ENCODE results near the gene BIRC5. TPM values are rescaled to one million over a fixed set of nuclear protein-coding genes. Genes with fewer than 3 reads are reported as not detected.

Gene BIRC5
- total RNA-seq, 1 donor from 2014 or later = 134 TPM

DNA sequence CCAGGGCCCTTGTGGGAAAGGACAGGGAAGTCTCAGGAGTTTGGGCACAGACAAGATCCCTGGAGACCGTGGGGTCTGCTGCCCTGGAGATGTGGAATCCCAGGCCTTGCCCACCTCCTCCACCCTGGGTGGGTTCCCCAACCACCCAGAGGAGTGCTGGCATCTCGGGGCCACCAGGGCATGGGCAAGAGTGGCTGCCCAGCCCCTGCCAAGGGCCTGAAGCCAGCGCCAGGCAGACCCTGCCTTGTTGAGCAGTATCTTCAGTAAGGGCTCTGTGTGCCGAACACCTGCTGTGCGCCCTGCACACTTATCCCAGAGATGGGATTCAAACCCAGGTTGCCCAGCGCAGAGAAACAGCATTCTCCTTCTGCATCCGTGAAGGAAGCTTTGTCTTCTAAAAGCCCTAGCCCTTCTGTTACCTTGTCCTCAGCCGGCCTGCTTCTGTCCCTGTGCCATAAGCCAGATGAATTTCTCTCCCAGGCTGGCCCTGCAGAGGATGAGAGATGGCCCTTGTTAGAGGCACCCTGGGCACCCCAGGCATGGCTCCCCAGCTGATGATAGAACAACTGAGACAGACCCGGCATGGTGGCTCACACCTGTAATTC, 49.8 kb downstream of the BIRC5 start:
- no peaks in the 10 kb centered on the region for H3K9me3 Mint-ChIP-seq
- no peaks in the 10 kb centered on the region for H3K36me3 Mint-ChIP-seq (ENCODE audit: low read depth)
- DNase-seq (ENCODE audit: low read depth, low spot score) = no peak
- peak overlapping the region; percentile 27 for H3K27ac Mint-ChIP-seq (ENCODE audit: unreplicated experiment)
- H3K27me3 Mint-ChIP-seq (ENCODE audit: low read depth) = no peaks in the 10 kb centered on the region
- H3K4me1 Mint-ChIP-seq = peaks cover 21% of the 10 kb centered on the region
- TF ChIP-seq, protein P1, sequence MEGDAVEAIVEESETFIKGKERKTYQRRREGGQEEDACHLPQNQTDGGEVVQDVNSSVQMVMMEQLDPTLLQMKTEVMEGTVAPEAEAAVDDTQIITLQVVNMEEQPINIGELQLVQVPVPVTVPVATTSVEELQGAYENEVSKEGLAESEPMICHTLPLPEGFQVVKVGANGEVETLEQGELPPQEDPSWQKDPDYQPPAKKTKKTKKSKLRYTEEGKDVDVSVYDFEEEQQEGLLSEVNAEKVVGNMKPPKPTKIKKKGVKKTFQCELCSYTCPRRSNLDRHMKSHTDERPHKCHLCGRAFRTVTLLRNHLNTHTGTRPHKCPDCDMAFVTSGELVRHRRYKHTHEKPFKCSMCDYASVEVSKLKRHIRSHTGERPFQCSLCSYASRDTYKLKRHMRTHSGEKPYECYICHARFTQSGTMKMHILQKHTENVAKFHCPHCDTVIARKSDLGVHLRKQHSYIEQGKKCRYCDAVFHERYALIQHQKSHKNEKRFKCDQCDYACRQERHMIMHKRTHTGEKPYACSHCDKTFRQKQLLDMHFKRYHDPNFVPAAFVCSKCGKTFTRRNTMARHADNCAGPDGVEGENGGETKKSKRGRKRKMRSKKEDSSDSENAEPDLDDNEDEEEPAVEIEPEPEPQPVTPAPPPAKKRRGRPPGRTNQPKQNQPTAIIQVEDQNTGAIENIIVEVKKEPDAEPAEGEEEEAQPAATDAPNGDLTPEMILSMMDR (conservative IDR thresholded peaks at IDR 0.05) = no peak
- H3K4me3 Mint-ChIP-seq = no peak overlapping the region

DNA sequence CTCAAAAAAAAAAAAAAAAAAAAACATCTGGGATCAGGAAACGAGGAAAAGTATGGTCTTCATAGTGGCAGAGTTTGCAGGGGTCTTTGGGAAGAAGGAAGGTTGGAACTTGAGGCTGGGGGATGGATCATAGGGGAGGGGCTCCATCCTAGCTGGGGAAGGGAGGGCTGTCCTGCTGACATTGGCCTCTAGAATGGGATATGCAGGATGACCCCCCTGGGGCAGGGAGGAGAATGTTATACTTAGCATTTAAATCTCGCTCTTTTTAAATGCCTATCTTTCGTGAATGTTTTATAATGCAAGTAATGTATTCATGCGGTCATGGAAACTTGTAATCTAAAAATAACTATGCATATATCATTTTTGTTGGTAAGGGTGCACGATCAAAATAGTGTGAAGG, 50.5 kb downstream of the BIRC5 start:
- Mint-ChIP-seq H3K9me3 (no peaks in the 10 kb centered on the region), H3K4me1 (peaks cover 28% of the 10 kb centered on the region), H3K36me3 (ENCODE audit: low read depth) (no peaks in the 10 kb centered on the region), H3K27ac (ENCODE audit: unreplicated experiment) (no peak overlapping the region), H3K4me3 (peak overlapping the region; percentile 40), H3K27me3 (ENCODE audit: low read depth) (no peaks in the 10 kb centered on the region)
- TF ChIP-seq, protein P1 (conservative IDR thresholded peaks at IDR 0.05) = no peak
- DNase-seq (ENCODE audit: low read depth, low spot score) = no peak

DNA sequence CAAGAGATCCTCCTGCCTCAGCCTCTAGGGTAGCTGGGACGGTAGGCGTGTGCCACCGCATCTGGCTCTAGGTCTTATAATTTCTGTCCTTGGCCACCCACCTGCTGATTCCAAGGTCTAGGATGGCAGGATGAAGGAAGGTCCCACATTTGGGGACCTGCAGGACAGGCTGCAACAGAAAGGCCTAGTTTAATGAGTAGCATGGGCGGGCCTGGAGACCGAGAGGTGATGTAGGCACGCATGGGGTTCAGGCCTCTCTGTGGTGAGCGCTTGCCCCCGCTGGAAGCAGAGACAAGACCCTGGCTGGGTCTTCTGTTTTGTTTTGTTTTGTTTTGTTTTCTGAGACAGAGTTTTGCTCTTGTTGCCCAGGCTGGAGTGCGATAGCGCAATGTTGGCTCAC, 51.1 kb downstream of the BIRC5 start:
- no peak for DNase-seq (ENCODE audit: low read depth, low spot score)
- no peaks in the 10 kb centered on the region for H3K9me3 Mint-ChIP-seq
- no peaks in the 10 kb centered on the region for H3K36me3 Mint-ChIP-seq (ENCODE audit: low read depth)
- no peaks in the 10 kb centered on the region for H3K27me3 Mint-ChIP-seq (ENCODE audit: low read depth)
- H3K4me3 Mint-ChIP-seq = no peak overlapping the region
- TF ChIP-seq, protein P1 (conservative IDR thresholded peaks at IDR 0.05) = no peak
- no peak overlapping the region for H3K27ac Mint-ChIP-seq (ENCODE audit: unreplicated experiment)
- peaks cover 34% of the 10 kb centered on the region for H3K4me1 Mint-ChIP-seq

DNA sequence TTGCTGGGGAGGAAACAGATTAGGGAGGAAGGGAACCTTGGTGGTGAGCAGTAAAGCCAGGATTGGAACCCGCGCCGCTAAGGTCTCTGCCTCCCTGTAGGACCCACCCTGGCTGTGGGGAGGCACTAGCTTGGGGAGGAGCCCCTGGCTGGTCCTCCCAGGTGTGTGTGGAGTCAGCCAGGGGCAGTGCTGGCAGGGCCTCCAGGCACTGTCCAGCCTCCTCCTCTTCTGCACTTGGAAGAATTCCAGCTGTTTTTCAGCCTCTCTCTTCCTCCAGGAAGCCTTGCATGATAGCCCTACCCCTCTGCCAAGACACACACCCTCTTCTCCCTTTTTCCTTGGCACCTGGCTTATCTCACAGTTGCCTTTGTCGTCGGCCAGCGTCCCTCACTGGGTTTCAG, 52.2 kb downstream of the BIRC5 start:
- no peaks in the 10 kb centered on the region for H3K36me3 Mint-ChIP-seq (ENCODE audit: low read depth)
- TF ChIP-seq, protein P1 (conservative IDR thresholded peaks at IDR 0.05) = no peak
- no peaks in the 10 kb centered on the region for H3K9me3 Mint-ChIP-seq
- H3K4me1 Mint-ChIP-seq = peaks cover 41% of the 10 kb centered on the region
- no peaks in the 10 kb centered on the region for H3K27me3 Mint-ChIP-seq (ENCODE audit: low read depth)
- peak overlapping the region; percentile 6 for H3K27ac Mint-ChIP-seq (ENCODE audit: unreplicated experiment)
- no peak for DNase-seq (ENCODE audit: low read depth, low spot score)
- peak overlapping the region; percentile 15 for H3K4me3 Mint-ChIP-seq

DNA sequence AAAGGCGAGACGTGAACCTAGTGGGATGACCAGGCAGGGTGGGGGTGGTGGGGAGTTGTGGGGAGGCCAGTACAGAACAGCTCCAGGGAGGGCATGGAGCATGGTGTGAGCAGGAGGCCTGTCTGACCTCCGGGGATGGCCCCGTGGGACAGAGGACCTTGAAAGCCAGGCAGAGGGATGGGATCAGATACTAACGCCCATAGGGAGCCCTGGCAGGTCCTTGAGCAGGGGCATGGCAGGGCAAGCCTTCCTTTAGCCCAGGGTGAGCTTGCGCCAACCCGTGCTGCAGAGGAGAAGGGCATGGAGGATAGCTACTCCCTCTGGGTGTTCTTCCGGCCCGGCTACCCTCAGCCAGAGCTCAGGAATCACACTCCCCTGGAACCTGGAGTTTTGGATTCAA, 52.7 kb downstream of the BIRC5 start:
- Mint-ChIP-seq H3K4me1 (peaks cover 41% of the 10 kb centered on the region), H3K9me3 (no peaks in the 10 kb centered on the region), H3K27ac (ENCODE audit: unreplicated experiment) (peak overlapping the region; percentile 43), H3K36me3 (ENCODE audit: low read depth) (no peaks in the 10 kb centered on the region), H3K27me3 (ENCODE audit: low read depth) (no peaks in the 10 kb centered on the region), H3K4me3 (peak overlapping the region; percentile 15)
- TF ChIP-seq, protein P1 (conservative IDR thresholded peaks at IDR 0.05) = no peak
- no peak for DNase-seq (ENCODE audit: low read depth, low spot score)
